HAP-1 (cell line): ENCODE results near the gene CASS4.

ENCODE experiments used
- DNase-seq, 2 experiments: peaks; one replicate each; pipeline ENCODE4 v3.0.0-alpha.2; 2016 to 2020; ENCODE audit warnings: low spot score in 2 of 2
- H3K27me3 ChIP-seq: fragments of 250-450 bp; sonication (Bioruptor Pico); 2 replicates; pipeline ENCODE4 v1.5.1; 2020; ENCODE audit warnings: low read depth, mild to moderate bottlenecking, moderate library complexity
- H3K36me3 ChIP-seq: fragments of 250-450 bp; sonication (Bioruptor Pico); replicated peaks from 2 replicates; pipeline ENCODE4 v1.5.1; 2020; ENCODE audit warnings: mild to moderate bottlenecking
- H3K4me1 ChIP-seq: fragments of 250-450 bp; sonication (Bioruptor Pico); 2 replicates; pipeline ENCODE4 v1.5.1; 2020; ENCODE audit warnings: mild to moderate bottlenecking
- H3K4me3 ChIP-seq: fragments of 250-450 bp; sonication (Bioruptor Pico); 2 replicates; pipeline ENCODE4 v1.5.1; 2020; ENCODE audit warnings: mild to moderate bottlenecking, moderate library complexity
- H3K9me3 ChIP-seq: fragments of 250-450 bp; sonication (Bioruptor Pico); 2 replicates; pipeline ENCODE4 v1.5.1; 2020; ENCODE audit warnings: mild to moderate bottlenecking, moderate library complexity
- in situ Hi-C: fragments of 300-500 bp; cut with MboI; formaldehyde crosslinking; loops from 3 replicates; pipeline ENCODE4 v1.14.3; 2020; ENCODE audit warnings: low sequenced_read_pairs, inconsistent platforms, mixed read lengths

Gene CASS4

GRCh38 chr20:56420940-56421688 is 9.1 kb downstream of the CASS4 start:
- H3K4me1 ChIP-seq: no peaks in the 10 kb centered on the region
- H3K9me3 ChIP-seq: no peaks in the 10 kb centered on the region
- H3K4me3 ChIP-seq: no peak overlapping the region
- H3K27me3 ChIP-seq: no peaks in the 10 kb centered on the region
- in situ Hi-C loops: no loop called here
- H3K36me3 ChIP-seq: no peaks in the 10 kb centered on the region
- DNase-seq: no peak

- Histone ChIP-seq H3K9me3 (no peaks in the 10 kb centered on the region), H3K36me3 (no peaks in the 10 kb centered on the region), H3K4me3 (no peak overlapping the region), H3K4me1 (no peaks in the 10 kb centered on the region), H3K27me3 (no peaks in the 10 kb centered on the region)
- no peak for DNase-seq
- in situ Hi-C loops: no loop called here
Measured at GRCh38 chr20:56422076-56422823, 10.2 kb downstream of the CASS4 start.

- H3K27me3 ChIP-seq: no peaks in the 10 kb centered on the region
- H3K4me3 ChIP-seq: no peak overlapping the region
- no peak for DNase-seq
- H3K9me3 ChIP-seq: no peaks in the 10 kb centered on the region
- no peaks in the 10 kb centered on the region for H3K4me1 ChIP-seq
- no peaks in the 10 kb centered on the region for H3K36me3 ChIP-seq
- in situ Hi-C loops: no loop called here
Measured at GRCh38 chr20:56422824-56423189, 10.7 kb downstream of the CASS4 start.

DNA sequence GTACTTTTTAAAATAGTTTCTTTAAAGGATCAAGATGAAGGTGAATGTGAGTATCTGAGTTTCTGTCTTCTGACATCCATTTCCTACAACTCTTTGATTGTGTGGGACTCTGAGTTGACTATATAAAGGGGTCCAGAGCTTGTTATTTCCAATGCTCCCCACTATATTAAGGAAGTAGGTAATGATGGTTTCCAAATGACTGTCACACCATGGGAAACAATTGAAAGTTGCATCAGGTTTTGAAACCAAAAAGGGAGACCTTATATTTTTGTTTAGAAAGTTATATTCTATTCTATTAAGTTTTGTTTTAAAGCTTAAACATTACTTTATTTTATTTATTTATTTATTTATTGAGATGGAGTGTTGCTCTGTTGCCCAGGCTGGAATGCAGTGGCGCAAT is 11.2 kb downstream of the CASS4 start:
- Histone ChIP-seq H3K4me1 (no peaks in the 10 kb centered on the region), H3K4me3 (no peak overlapping the region), H3K36me3 (no peaks in the 10 kb centered on the region), H3K27me3 (no peaks in the 10 kb centered on the region), H3K9me3 (no peaks in the 10 kb centered on the region)
- in situ Hi-C loops: no loop called here
- DNase-seq: no peak

- H3K9me3 ChIP-seq: no peaks in the 10 kb centered on the region
- H3K36me3 ChIP-seq: no peaks in the 10 kb centered on the region
- no peak overlapping the region for H3K4me3 ChIP-seq
- H3K4me1 ChIP-seq: no peaks in the 10 kb centered on the region
- in situ Hi-C loops: no loop called here
- H3K27me3 ChIP-seq: no peaks in the 10 kb centered on the region
- DNase-seq: no peak
Measured at GRCh38 chr20:56423886-56424285, 11.8 kb downstream of the CASS4 start.

DNA sequence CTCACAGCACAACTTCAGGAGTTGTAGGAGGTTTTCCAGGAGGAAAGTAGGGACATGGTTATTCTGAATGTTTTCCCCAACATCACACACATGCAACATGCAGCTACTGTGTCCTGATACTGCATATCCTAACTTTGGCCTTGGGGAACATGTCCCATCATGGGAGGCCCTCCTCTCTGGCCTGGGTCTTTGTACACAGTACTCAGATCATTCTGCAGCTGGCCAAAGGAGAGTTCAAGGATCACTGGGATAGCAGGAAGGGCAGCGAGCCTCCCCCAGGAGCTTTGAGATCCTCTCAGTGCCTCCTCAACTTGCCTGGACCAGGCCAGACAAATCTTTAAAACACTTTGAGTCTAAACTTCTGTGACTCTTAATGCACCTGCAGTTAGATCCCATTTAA is 12.9 kb downstream of the CASS4 start:
- in situ Hi-C loops: no loop called here
- Histone ChIP-seq H3K36me3 (no peaks in the 10 kb centered on the region), H3K4me1 (no peaks in the 10 kb centered on the region)

DNA sequence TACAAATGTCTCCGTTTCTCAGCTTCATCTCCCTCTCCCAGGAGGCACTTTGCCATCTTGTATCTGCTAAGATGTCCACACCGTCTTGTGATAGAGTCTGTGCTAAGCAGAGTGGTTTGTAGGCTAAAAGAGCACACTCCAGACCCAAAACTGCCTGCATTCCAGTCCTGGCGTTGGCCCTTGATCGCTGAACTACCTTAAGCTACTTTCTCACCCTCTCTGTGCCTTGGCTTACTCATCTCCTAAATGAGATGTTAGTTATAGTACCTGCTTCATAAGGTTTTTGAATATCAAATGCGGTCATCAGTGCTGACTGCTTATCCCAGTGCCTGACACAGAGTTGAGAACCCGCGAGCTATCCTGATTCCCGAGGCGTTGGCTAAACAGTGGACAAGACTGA is 14.0 kb downstream of the CASS4 start:
- no peak for DNase-seq
- H3K27me3 ChIP-seq: no peaks in the 10 kb centered on the region
- no peak overlapping the region for H3K4me3 ChIP-seq
- no peaks in the 10 kb centered on the region for H3K9me3 ChIP-seq
- peaks cover 1% of the 10 kb centered on the region for H3K4me1 ChIP-seq
- in situ Hi-C loops: no loop called here
- no peaks in the 10 kb centered on the region for H3K36me3 ChIP-seq

More for the DNA sequence above, 12.9 kb downstream of the CASS4 start:
- no peaks in the 10 kb centered on the region for H3K27me3 ChIP-seq
- DNase-seq: no peak
- no peaks in the 10 kb centered on the region for H3K9me3 ChIP-seq
- H3K4me3 ChIP-seq: no peak overlapping the region

GRCh38 chr20:56426926-56427325 is 14.9 kb downstream of the CASS4 start:
- H3K27me3 ChIP-seq: no peaks in the 10 kb centered on the region
- peaks cover 10% of the 10 kb centered on the region for H3K4me1 ChIP-seq
- H3K36me3 ChIP-seq: no peaks in the 10 kb centered on the region
- no peak for DNase-seq
- H3K4me3 ChIP-seq: no peak overlapping the region
- in situ Hi-C loops: no loop called here
- H3K9me3 ChIP-seq: no peaks in the 10 kb centered on the region

DNA sequence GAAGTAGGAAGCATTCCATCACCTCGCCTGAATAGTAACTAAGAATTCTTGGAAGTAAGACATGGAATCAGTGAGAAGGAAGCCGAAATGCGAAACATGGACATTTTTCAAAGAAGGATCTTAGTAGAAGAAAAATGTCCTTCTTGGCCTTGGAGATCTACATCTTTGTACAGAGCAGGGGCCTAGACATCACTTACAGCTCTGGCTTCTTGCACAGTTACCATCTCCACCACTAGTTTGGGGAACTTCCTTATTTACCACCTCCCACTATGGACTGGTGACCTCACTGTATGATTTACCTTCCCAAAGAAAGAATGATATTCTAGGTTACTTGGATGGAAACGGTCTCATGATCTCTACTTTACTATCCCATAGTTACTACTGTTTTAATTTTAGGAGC is 15.7 kb downstream of the CASS4 start:
- DNase-seq: no peak
- in situ Hi-C loops: no loop called here

DNA sequence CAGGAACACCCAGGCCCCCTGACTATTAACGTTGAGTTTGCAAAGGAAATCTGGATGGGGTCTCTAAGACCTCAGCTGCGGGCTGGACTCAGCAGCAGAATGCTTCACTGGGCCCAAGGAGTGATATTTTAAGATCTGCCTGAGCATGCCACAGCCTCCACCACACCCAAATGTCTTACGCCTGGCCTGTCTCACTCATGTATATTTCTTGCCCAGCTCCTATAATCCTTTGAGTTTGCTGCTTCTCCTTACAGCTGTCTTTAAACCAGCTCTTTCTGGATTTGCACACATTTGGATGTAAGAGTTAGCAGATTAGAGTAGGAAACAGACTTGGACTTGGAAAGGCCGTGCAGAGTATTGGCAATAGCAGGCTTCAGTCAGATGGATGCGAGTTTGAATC is 16.4 kb downstream of the CASS4 start:
- H3K4me1 ChIP-seq: peaks cover 11% of the 10 kb centered on the region
- H3K27me3 ChIP-seq: no peaks in the 10 kb centered on the region
- in situ Hi-C loops: no loop called here
- DNase-seq: no peak
- no peaks in the 10 kb centered on the region for H3K36me3 ChIP-seq
- no peaks in the 10 kb centered on the region for H3K9me3 ChIP-seq
- H3K4me3 ChIP-seq: no peak overlapping the region

More for the DNA sequence above, 15.7 kb downstream of the CASS4 start:
- H3K36me3 ChIP-seq: no peaks in the 10 kb centered on the region
- H3K9me3 ChIP-seq: no peaks in the 10 kb centered on the region
- H3K27me3 ChIP-seq: no peaks in the 10 kb centered on the region
- H3K4me1 ChIP-seq: peaks cover 11% of the 10 kb centered on the region
- no peak overlapping the region for H3K4me3 ChIP-seq

- Histone ChIP-seq H3K27me3 (no peaks in the 10 kb centered on the region), H3K4me3 (no peak overlapping the region), H3K36me3 (no peaks in the 10 kb centered on the region), H3K9me3 (no peaks in the 10 kb centered on the region), H3K4me1 (peaks cover 11% of the 10 kb centered on the region)
- in situ Hi-C loops: no loop called here
- DNase-seq: no peak
Measured at GRCh38 chr20:56428881-56429280, 16.8 kb downstream of the CASS4 start.

GRCh38 chr20:56429502-56429901 is 17.4 kb downstream of the CASS4 start:
- Histone ChIP-seq H3K9me3 (no peaks in the 10 kb centered on the region), H3K36me3 (no peaks in the 10 kb centered on the region), H3K4me1 (peaks cover 11% of the 10 kb centered on the region), H3K4me3 (no peak overlapping the region), H3K27me3 (no peaks in the 10 kb centered on the region)
- no peak for DNase-seq
- in situ Hi-C loops: no loop called here

DNA sequence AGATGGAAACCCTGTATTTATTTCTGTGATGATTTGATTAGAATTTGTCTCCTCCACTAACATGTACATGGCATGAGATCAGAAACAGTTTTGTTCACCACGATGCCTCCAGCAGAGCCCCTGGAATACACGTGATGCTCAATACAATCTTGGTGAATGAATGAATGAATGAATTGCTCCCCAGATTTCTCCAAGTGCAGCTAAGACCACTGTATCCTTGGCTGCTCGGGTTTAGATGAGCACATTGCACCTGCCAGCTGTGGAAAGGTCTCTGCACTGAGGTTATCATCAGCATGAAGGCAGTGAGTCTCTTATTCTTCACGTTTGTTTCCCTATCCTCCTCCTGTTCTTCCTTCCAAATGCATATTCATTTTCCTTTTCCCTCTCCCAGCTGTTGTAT is 17.9 kb downstream of the CASS4 start:
- peaks cover 11% of the 10 kb centered on the region for H3K4me1 ChIP-seq
- H3K27me3 ChIP-seq: no peaks in the 10 kb centered on the region
- no peak for DNase-seq
- no peak overlapping the region for H3K4me3 ChIP-seq
- in situ Hi-C loops: no loop called here
- H3K36me3 ChIP-seq: no peaks in the 10 kb centered on the region
- no peaks in the 10 kb centered on the region for H3K9me3 ChIP-seq

DNA sequence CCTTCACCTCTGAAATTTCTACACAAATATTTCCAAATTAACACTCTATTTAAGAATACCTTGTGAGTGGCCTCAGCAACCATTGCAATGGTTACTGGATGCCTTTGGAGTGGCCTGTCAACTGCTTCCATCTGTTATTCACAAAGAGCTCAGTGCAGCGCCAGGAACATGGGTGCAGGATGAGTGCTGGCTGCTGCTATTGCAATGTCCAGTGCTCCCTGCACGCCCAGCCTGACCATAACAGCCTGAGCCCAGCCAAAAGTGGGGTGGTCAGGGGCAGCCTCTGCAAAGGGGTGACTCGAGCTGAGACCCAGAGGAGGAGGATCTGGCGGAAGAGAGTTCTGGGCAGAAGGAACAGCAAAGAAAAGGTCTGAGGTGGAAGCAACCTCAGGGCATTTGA is 18.4 kb downstream of the CASS4 start:
- DNase-seq: no peak
- Histone ChIP-seq H3K4me1 (peaks cover 11% of the 10 kb centered on the region), H3K9me3 (no peaks in the 10 kb centered on the region), H3K4me3 (no peak overlapping the region), H3K36me3 (no peaks in the 10 kb centered on the region), H3K27me3 (no peaks in the 10 kb centered on the region)
- in situ Hi-C loops: no loop called here
